Inferior parietal cortex (tissue), 1 donor: ENCODE results near the gene CYP27A1.
"Not testable (repeated sequence)": the region's sequence is repeated elsewhere in the genome, so short reads cannot be mapped to it uniquely, and the experiment has no call there.

Experiments
- DNase-seq: peaks from one replicate; pipeline ENCODE4 v3.0.0-alpha.2; 2016; ENCODE audit errors: extremely low spot score

The CYP27A1 gene

GRCh38 chr2:218831378-218831990 is 49.5 kb downstream of the CYP27A1 start, which contains the start of gene PRKAG3:
Gene PRKAG3 (minus strand): TSS chr2:218831803.
- no peak for DNase-seq

- DNase-seq: no peak
These were observed 50.1 kb downstream of the CYP27A1 start for GRCh38 chr2:218832081-218832480.

- DNase-seq: no peak
These were observed 50.6 kb downstream of the CYP27A1 start for GRCh38 chr2:218832520-218832919.

GRCh38 chr2:218833023-218833609 is 51.2 kb downstream of the CYP27A1 start:
- DNase-seq: no peak

GRCh38 chr2:218834685-218835084 is 52.7 kb downstream of the CYP27A1 start:
- DNase-seq: no peak

- no peak for DNase-seq
These were observed 55.5 kb downstream of the CYP27A1 start for GRCh38 chr2:218837495-218837894.

GRCh38 chr2:218839430-218839829 is 57.5 kb downstream of the CYP27A1 start:
- no peak for DNase-seq

- no peak for DNase-seq
These were observed 57.9 kb downstream of the CYP27A1 start for GRCh38 chr2:218839888-218840287.

- not testable (repeated sequence) for DNase-seq
These were observed 62.4 kb downstream of the CYP27A1 start for GRCh38 chr2:218844334-218844733.

- not testable (repeated sequence) for DNase-seq
These were observed 65.0 kb downstream of the CYP27A1 start for GRCh38 chr2:218846963-218847362.

GRCh38 chr2:218849721-218850120 is 67.8 kb downstream of the CYP27A1 start:
- DNase-seq: no peak

GRCh38 chr2:218850796-218851195 is 68.8 kb downstream of the CYP27A1 start:
- DNase-seq: no peak

GRCh38 chr2:218851286-218851685 is 69.3 kb downstream of the CYP27A1 start:
- no peak for DNase-seq

- DNase-seq: peak; percentile 70
These were observed 71.1 kb downstream of the CYP27A1 start for GRCh38 chr2:218852911-218853667.

GRCh38 chr2:218853766-218854165 is 71.8 kb downstream of the CYP27A1 start:
- DNase-seq: no peak

GRCh38 chr2:218854860-218855259 is 72.9 kb downstream of the CYP27A1 start:
- DNase-seq: no peak

GRCh38 chr2:218855305-218856166 is 73.6 kb downstream of the CYP27A1 start:
- no peak for DNase-seq

- DNase-seq: no peak
These were observed 74.4 kb downstream of the CYP27A1 start for GRCh38 chr2:218856167-218856895.

GRCh38 chr2:218856896-218857243 is 74.9 kb downstream of the CYP27A1 start:
- DNase-seq: no peak

- DNase-seq: no peak
These were observed 75.6 kb downstream of the CYP27A1 start for GRCh38 chr2:218857371-218858137.

- no peak for DNase-seq
These were observed 76.1 kb downstream of the CYP27A1 start for GRCh38 chr2:218858138-218858445.
